ENCODE results near the gene SLC5A11. TPM values are rescaled to one million over a fixed set of nuclear protein-coding genes. Genes with fewer than 3 reads are reported as not detected.

The SLC5A11 gene
- total and polyA plus RNA-seq, 7 donors, result 0.05 to 0.24 (median 0.16) TPM; not detected in 3

DNA sequence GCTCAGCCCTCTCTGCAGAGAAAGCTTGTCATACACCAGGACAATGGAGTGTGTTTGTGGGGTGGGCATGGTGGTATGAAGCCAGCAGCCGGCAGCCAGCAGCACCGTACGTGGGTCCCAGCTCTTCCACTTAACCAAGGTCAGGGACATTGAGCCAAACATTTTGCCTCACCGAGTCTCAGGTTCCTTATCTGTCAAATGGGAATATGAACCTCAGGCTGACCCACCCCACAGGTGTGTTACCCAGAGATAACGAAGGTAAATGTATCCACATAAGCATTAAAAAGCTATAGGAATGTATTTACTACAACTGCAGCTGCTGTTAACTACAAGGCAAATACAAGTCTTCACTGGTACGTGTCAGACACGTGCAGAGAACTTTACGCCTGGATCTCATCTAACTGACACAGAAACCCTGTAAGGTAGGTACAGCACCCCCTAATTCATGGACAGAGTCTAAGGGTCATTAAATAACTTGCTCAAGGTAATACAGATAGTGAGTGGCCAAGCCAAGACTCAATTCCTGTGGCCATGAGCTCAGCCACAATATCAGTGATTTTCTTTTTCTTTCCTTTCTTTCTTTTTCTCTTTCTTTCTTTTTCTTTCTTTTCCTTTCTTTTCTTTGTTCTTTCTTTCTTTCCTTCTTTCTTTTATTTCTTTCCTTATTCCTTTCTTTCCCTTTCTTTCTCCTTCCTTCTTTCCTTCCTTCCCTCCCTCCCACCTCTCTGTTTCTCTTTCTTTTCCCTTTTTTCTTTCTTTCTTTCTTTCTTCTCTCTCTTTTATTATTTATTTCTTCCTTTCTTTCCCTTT, 990 bp downstream of the SLC5A11 start:
- H3K36me3 ChIP-seq (ENCODE audit: insufficient read depth in 1 of 2, low read depth in 1 of 2), result no peaks in the 10 kb centered on the region
- H3K9me3 ChIP-seq, result no peaks in the 10 kb centered on the region
- DNase-seq (no peak), ATAC-seq (no peak)
- intact Hi-C loops (cut with DNase I), result no loop called here
- TF ChIP-seq, protein P1, sequence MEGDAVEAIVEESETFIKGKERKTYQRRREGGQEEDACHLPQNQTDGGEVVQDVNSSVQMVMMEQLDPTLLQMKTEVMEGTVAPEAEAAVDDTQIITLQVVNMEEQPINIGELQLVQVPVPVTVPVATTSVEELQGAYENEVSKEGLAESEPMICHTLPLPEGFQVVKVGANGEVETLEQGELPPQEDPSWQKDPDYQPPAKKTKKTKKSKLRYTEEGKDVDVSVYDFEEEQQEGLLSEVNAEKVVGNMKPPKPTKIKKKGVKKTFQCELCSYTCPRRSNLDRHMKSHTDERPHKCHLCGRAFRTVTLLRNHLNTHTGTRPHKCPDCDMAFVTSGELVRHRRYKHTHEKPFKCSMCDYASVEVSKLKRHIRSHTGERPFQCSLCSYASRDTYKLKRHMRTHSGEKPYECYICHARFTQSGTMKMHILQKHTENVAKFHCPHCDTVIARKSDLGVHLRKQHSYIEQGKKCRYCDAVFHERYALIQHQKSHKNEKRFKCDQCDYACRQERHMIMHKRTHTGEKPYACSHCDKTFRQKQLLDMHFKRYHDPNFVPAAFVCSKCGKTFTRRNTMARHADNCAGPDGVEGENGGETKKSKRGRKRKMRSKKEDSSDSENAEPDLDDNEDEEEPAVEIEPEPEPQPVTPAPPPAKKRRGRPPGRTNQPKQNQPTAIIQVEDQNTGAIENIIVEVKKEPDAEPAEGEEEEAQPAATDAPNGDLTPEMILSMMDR (IDR thresholded peaks at IDR 0.05), result no peak
- no peaks in the 10 kb centered on the region for H3K27me3 ChIP-seq (ENCODE audit: insufficient read depth in 3 of 3, low read length in 2 of 3)
- no peaks in the 10 kb centered on the region for H3K4me1 ChIP-seq
- WGBS, 3 donors, result 64 to 78% (median 78%) methylated on average over 8 of the region's 8 CpGs
- no peak overlapping the region for H3K27ac ChIP-seq
- no peak overlapping the region for H3K4me3 ChIP-seq

DNA sequence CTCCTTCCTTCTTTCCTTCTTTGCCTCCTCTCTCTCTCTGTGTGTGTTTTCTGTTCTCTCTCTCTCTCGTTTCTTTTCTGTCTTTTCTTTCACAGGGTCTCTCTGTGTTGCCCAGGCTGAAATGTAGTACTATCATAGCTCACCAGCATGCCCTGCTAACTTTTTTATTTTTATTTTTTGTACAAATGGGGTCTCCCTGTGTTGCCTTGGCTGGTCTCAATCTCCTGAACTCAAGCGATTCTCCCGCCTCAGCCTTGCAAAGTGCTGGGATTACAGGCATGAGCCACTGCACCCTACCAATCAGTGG, 1.5 kb downstream of the SLC5A11 start:
- Histone ChIP-seq H3K27ac (no peak overlapping the region), H3K27me3 (ENCODE audit: insufficient read depth in 3 of 3, low read length in 2 of 3) (no peaks in the 10 kb centered on the region), H3K4me1 (no peaks in the 10 kb centered on the region), H3K9me3 (no peaks in the 10 kb centered on the region), H3K4me3 (no peak overlapping the region), H3K36me3 (ENCODE audit: insufficient read depth in 1 of 2, low read depth in 1 of 2) (no peaks in the 10 kb centered on the region)
- intact Hi-C loops (cut with DNase I), result no loop called here
- ATAC-seq, result no peak
- 78 to 91% (median 81%) methylated on average over 3 of the region's 3 CpGs for WGBS, 3 donors
- no peak for DNase-seq
- TF ChIP-seq, protein P1 (IDR thresholded peaks at IDR 0.05), result no peak

DNA sequence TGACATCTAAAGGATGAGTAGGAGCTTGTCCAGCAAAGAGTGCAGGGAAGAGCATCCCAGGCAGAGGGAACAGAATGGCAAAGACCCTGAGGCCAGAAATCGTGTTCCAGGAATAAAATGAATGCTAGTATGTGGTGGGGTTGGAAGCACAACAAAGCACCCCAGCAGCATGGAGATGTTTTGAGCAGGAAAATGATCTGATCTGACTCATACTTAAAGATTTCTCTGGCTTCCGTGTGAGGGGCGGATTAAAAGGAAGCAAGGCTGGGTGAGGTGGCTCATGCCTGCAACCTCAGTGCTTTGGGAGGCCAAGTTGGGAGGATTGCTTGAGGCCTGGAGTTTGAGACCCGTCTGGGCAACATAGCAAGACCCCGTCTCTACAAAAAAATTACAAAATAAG, 2.3 kb downstream of the SLC5A11 start:
- Histone ChIP-seq H3K4me1 (no peaks in the 10 kb centered on the region), H3K4me3 (no peak overlapping the region), H3K9me3 (no peaks in the 10 kb centered on the region), H3K36me3 (ENCODE audit: insufficient read depth in 1 of 2, low read depth in 1 of 2) (no peaks in the 10 kb centered on the region), H3K27ac (no peak overlapping the region), H3K27me3 (ENCODE audit: insufficient read depth in 3 of 3, low read length in 2 of 3) (no peaks in the 10 kb centered on the region)
- DNase-seq (no peak), ATAC-seq (no peak)
- WGBS, 3 donors, result 69 to 75% (median 74%) methylated on average over 5 of the region's 5 CpGs
- TF ChIP-seq, protein P1 (IDR thresholded peaks at IDR 0.05), result no peak
- intact Hi-C loops (cut with DNase I), result no loop called here

DNA sequence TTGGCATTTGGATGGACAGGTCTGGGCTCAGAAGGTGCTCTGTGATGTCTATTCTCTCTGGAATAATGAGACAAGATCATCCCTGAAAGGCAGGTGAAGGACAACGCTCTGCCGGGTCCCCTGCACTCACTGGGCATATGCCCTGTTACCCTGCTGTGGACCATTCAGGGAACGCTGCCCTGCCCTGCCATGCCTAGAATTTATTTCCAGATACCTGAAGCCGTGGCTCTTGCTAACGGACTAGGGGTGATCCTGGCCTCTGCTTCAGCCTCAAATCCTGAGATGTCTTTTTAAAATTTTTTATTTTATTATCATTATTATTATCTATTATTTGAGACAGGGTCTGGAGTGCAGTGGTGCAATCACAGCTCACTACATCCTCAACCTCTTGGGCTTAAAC, 3.9 kb downstream of the SLC5A11 start:
- Histone ChIP-seq H3K27ac (no peak overlapping the region), H3K4me3 (no peak overlapping the region), H3K9me3 (no peaks in the 10 kb centered on the region), H3K36me3 (ENCODE audit: insufficient read depth in 1 of 2, low read depth in 1 of 2) (no peaks in the 10 kb centered on the region), H3K27me3 (ENCODE audit: insufficient read depth in 3 of 3, low read length in 2 of 3) (peaks cover 0 to 3% (median 0%) of the 10 kb centered on the region in 3 donors), H3K4me1 (no peaks in the 10 kb centered on the region)
- TF ChIP-seq, protein P1 (IDR thresholded peaks at IDR 0.05), result no peak
- no peak for DNase-seq
- intact Hi-C loops (cut with DNase I), result no loop called here
- no peak for ATAC-seq
- 81 to 92% (median 91%) methylated on average over 5 of the region's 5 CpGs for WGBS, 3 donors
